ENCODE results near the gene TRPM5. TPM values are rescaled to one million over a fixed set of nuclear protein-coding genes. Genes with fewer than 3 reads are reported as not detected.

The TRPM5 gene
- total RNA-seq, 8 experiments from 2014 or later = 0.05 to 0.23 (median 0.15) TPM; not detected in 2

- H3K4me1 ChIP-seq (replicated peaks in 1 of 2) = peaks cover 9 to 11% of the 10 kb centered on the region in 2 donors
- no peak overlapping the region for H3K27ac ChIP-seq
- WGBS, 10 experiments = 60 to 100% (median 98%) methylated on average over 1 to 4 of the region's 30 CpGs; no CpG with 5 or more reads in 6 of the 10 experiments
- in situ Hi-C loops (cut with MboI; ENCODE audit: low pct_unique_long_range_greater_than_20kb in 2 of 9, low sequenced_read_pairs in 9 of 9, unreplicated experiment in 9 of 9) = loop anchor here in 8 of 9 experiments (10.0 to 25.0 kb wide), 5 partner anchors 106 to 469 kb away; partner anchors contain the start of genes CDKN1C (in 2 of the 8), C11orf21 (in 1 of the 8) and TSPAN32 (in 1 of the 8)
- no peak overlapping the region for H3K4me3 ChIP-seq
- ATAC-seq (replicated peaks in 6 of 8) = no peak
These were observed 26.2 kb downstream of the TRPM5 start for GRCh38 chr11:2417856-2418692.

GRCh38 chr11:2416765-2417164 lies 27.5 kb downstream of the TRPM5 start:
- in situ Hi-C loops (cut with MboI; ENCODE audit: low pct_unique_long_range_greater_than_20kb in 2 of 9, low sequenced_read_pairs in 9 of 9, unreplicated experiment in 9 of 9) = loop anchor here in 8 of 9 experiments (10.0 to 25.0 kb wide), 5 partner anchors 104 to 471 kb away; partner anchors contain the start of genes CDKN1C (in 2 of the 8), C11orf21 (in 1 of the 8) and TSPAN32 (in 1 of the 8)

GRCh38 chr11:2415601-2416380 lies 28.5 kb downstream of the TRPM5 start:
- no peak overlapping the region for H3K4me3 ChIP-seq
- in situ Hi-C loops (cut with MboI; ENCODE audit: low pct_unique_long_range_greater_than_20kb in 2 of 9, low sequenced_read_pairs in 9 of 9, unreplicated experiment in 9 of 9) = loop anchor here in 8 of 9 experiments (10.0 to 25.0 kb wide), 5 partner anchors 103 to 472 kb away; partner anchors contain the start of genes CDKN1C (in 2 of the 8), C11orf21 (in 1 of the 8) and TSPAN32 (in 1 of the 8)
- ATAC-seq (replicated peaks in 6 of 8) = no peak
- peaks cover 17 to 23% of the 10 kb centered on the region in 2 donors for H3K4me1 ChIP-seq (replicated peaks in 1 of 2)
- no peak overlapping the region for H3K27ac ChIP-seq
- WGBS, 10 experiments = 53 to 100% (median 80%) methylated on average over 1 to 9 of the region's 34 CpGs; no CpG with 5 or more reads in 4 of the 10 experiments

More at GRCh38 chr11:2416765-2417164, 27.5 kb downstream of the TRPM5 start:
- ATAC-seq (replicated peaks in 6 of 8) = no peak
- Histone ChIP-seq H3K27ac (no peak overlapping the region), H3K4me1 (replicated peaks in 1 of 2) (peaks cover 11 to 13% of the 10 kb centered on the region in 2 donors), H3K4me3 (no peak overlapping the region)
- 20 to 92% (median 74%) methylated on average over 2 to 8 of the region's 18 CpGs; no CpG with 5 or more reads in 5 of the 10 experiments for WGBS, 10 experiments

GRCh38 chr11:2415171-2415570 lies 29.1 kb downstream of the TRPM5 start:
- no peak overlapping the region for H3K27ac ChIP-seq
- no peak overlapping the region for H3K4me3 ChIP-seq
- 70% methylated on average over 2 of the region's 28 CpGs; no CpG with 5 or more reads in 9 of the 10 experiments for WGBS, 10 experiments
- in situ Hi-C loops (cut with MboI; ENCODE audit: low pct_unique_long_range_greater_than_20kb in 2 of 9, low sequenced_read_pairs in 9 of 9, unreplicated experiment in 9 of 9) = loop anchor here in 8 of 9 experiments (10.0 to 25.0 kb wide), 5 partner anchors 103 to 472 kb away; partner anchors contain the start of genes CDKN1C (in 2 of the 8), C11orf21 (in 1 of the 8) and TSPAN32 (in 1 of the 8)
- ATAC-seq (replicated peaks in 6 of 8) = no peak
- peaks cover 18 to 26% of the 10 kb centered on the region in 2 donors for H3K4me1 ChIP-seq (replicated peaks in 1 of 2)

GRCh38 chr11:2414616-2415015 lies 29.7 kb downstream of the TRPM5 start:
- no peak for ATAC-seq (replicated peaks in 6 of 8)
- in situ Hi-C loops (cut with MboI; ENCODE audit: low pct_unique_long_range_greater_than_20kb in 2 of 9, low sequenced_read_pairs in 9 of 9, unreplicated experiment in 9 of 9) = loop anchor here in 8 of 9 experiments (10.0 to 25.0 kb wide), 5 partner anchors 102 to 473 kb away; partner anchors contain the start of genes CDKN1C (in 2 of the 8), C11orf21 (in 1 of the 8) and TSPAN32 (in 1 of the 8)
- Histone ChIP-seq H3K27ac (no peak overlapping the region), H3K4me3 (no peak overlapping the region), H3K4me1 (replicated peaks in 1 of 2) (peaks cover 23 to 29% of the 10 kb centered on the region in 2 donors)
- WGBS, 10 experiments = 40 to 100% methylated on average over 1 of the region's 35 CpGs; no CpG with 5 or more reads in 8 of the 10 experiments

GRCh38 chr11:2413742-2414579 lies 30.4 kb downstream of the TRPM5 start:
- ATAC-seq (replicated peaks in 6 of 8) = no peak
- in situ Hi-C loops (cut with MboI; ENCODE audit: low pct_unique_long_range_greater_than_20kb in 2 of 9, low sequenced_read_pairs in 9 of 9, unreplicated experiment in 9 of 9) = loop anchor here in 8 of 9 experiments (10.0 to 25.0 kb wide), 5 partner anchors 102 to 473 kb away; partner anchors contain the start of genes CDKN1C (in 2 of the 8), C11orf21 (in 1 of the 8) and TSPAN32 (in 1 of the 8)
- peaks cover 27 to 33% of the 10 kb centered on the region in 2 donors for H3K4me1 ChIP-seq (replicated peaks in 1 of 2)
- H3K4me3 ChIP-seq = no peak overlapping the region
- H3K27ac ChIP-seq = no peak overlapping the region
- WGBS, 10 experiments = 37 to 87% methylated on average over 2 to 6 of the region's 43 CpGs; no CpG with 5 or more reads in 8 of the 10 experiments

- H3K4me3 ChIP-seq = no peak overlapping the region
- H3K27ac ChIP-seq = peak overlapping the region in 1 of 2 donors; percentile 82
- no peak for ATAC-seq (replicated peaks in 6 of 8)
- in situ Hi-C loops (cut with MboI; ENCODE audit: low pct_unique_long_range_greater_than_20kb in 2 of 9, low sequenced_read_pairs in 9 of 9, unreplicated experiment in 9 of 9) = loop anchor here in 8 of 9 experiments (10.0 to 25.0 kb wide), 5 partner anchors 100 to 475 kb away; partner anchors contain the start of genes CDKN1C (in 2 of the 8), C11orf21 (in 1 of the 8) and TSPAN32 (in 1 of the 8)
- peaks cover 38 to 49% of the 10 kb centered on the region in 2 donors for H3K4me1 ChIP-seq (replicated peaks in 1 of 2)
- WGBS, 10 experiments = 73 to 100% (median 100%) methylated on average over 1 to 3 of the region's 6 CpGs; no CpG with 5 or more reads in 5 of the 10 experiments
These were observed 32.0 kb downstream of the TRPM5 start for GRCh38 chr11:2412323-2412722.

GRCh38 chr11:2411446-2412305 lies 32.6 kb downstream of the TRPM5 start:
- in situ Hi-C loops (cut with MboI; ENCODE audit: low pct_unique_long_range_greater_than_20kb in 2 of 9, low sequenced_read_pairs in 9 of 9, unreplicated experiment in 9 of 9) = loop anchor here in 8 of 9 experiments (10.0 to 25.0 kb wide), 5 partner anchors 99 to 476 kb away; partner anchors contain the start of genes CDKN1C (in 2 of the 8), C11orf21 (in 1 of the 8) and TSPAN32 (in 1 of the 8)
- 63 to 100% (median 92%) methylated on average over 1 to 15 of the region's 30 CpGs; no CpG with 5 or more reads in 6 of the 10 experiments for WGBS, 10 experiments
- H3K4me1 ChIP-seq (replicated peaks in 1 of 2) = peaks cover 38 to 50% of the 10 kb centered on the region in 2 donors

GRCh38 chr11:2410616-2411015 lies 33.7 kb downstream of the TRPM5 start:
- peak in 1 of 8 experiments; percentile 1 for ATAC-seq (replicated peaks in 6 of 8)
- Histone ChIP-seq H3K4me1 (replicated peaks in 1 of 2) (peaks cover 38 to 50% of the 10 kb centered on the region in 2 donors), H3K4me3 (no peak overlapping the region), H3K27ac (peak overlapping the region; percentile 82 to 89)
- 60 to 90% methylated on average over 1 to 2 of the region's 9 CpGs; no CpG with 5 or more reads in 8 of the 10 experiments for WGBS, 10 experiments
- in situ Hi-C loops (cut with MboI; ENCODE audit: low pct_unique_long_range_greater_than_20kb in 2 of 9, low sequenced_read_pairs in 9 of 9, unreplicated experiment in 9 of 9) = loop anchor here in 8 of 9 experiments (10.0 to 25.0 kb wide), 5 partner anchors 98 to 477 kb away; partner anchors contain the start of genes CDKN1C (in 2 of the 8), C11orf21 (in 1 of the 8) and TSPAN32 (in 1 of the 8)

More at GRCh38 chr11:2411446-2412305, 32.6 kb downstream of the TRPM5 start:
- no peak overlapping the region for H3K4me3 ChIP-seq
- no peak for ATAC-seq (replicated peaks in 6 of 8)
- H3K27ac ChIP-seq = peak overlapping the region; percentile 82 to 89

Measured in motor neuron (in vitro differentiated cells).